ENCODE measurements around the gene LDHAL6B.
"Not testable (repeated sequence)": the region's sequence is repeated elsewhere in the genome, so short reads cannot be mapped to it uniquely, and the experiment has no call there.

The LDHAL6B gene

GRCh38 chr15:59206623-59207183 is at the start of gene LDHAL6B:
LDHAL6B (plus strand) TSS chr15:59206843; CDS start chr15:59206941, 98 bp downstream.
- DNase-seq: no peak

DNA sequence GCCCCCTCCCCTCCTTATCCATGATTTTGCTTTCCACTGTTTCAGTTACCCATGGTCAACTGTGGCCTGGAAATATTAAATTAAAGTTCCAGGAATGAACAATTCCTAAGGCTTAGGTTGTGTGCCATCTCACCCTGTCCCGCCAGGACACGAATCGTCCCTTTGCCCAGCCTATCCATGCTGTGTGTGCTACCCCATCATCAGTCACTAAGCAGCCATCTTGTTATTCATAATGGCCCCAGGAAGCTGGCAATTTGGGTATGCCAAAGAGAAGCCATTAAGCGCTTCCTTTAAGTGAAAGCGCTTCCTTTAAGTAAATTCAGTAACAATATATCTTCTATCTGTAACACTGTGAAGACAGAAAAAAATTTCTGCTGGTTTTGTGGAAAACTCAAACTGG is 49.2 kb upstream of the LDHAL6B start:
- no peak for DNase-seq

DNA sequence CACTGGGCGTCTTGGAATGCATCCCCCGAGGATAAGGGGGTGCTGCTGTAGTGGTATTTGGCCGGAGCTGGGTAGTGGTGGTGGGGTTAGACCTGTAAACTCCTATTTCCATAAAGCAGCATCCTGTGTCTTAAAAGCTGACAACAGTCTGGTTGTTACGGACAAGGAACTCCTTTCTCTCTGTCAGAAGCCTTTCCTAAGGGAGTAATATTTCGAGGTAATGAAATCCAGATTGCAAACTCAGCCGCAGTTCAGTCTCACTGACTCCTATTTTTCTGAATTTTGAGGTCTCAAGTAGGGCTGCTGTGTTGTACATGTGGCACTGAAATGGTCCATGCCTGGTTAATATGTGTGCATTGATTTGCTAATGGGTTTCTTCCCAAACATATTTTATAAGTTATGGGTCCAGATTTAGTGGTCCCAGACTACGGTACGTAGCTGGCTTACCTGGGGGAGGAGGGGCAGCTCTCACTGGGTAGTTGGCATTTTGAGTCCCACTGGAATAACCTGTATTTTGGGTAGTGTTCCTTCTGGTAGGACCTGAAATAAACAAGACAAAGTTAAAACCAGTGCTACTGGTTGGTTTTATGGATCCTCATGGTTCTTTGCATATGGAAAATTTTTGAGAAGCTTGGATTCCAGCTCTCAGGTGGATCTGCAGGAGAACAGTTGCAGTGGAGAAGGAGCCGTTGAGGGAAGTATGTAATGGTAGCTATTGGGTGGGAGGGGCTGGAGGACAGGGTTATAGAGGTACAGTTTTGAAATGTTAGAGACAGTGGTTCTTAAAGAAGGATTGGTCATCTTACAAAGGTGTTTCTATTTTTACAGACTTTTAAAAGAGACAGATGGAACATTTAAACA is 48.6 kb upstream of the LDHAL6B start:
- no peak for DNase-seq

DNA sequence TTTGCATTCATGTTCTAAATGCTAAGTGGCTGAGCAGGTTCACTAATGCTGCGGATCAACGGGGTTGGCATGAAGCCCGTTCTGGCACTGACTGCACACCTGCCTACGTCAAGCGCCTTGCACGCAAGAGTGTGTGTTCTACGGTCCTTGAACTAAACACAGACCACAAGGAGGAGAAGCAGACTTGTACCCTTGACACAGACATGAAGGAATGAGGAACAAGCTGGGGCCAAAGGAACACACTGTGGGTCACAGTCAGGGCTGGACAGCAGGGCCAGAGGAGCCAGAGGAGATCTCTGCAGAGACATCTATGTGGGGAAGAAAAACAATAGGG is 48.0 kb upstream of the LDHAL6B start:
- no peak for DNase-seq

- no peak for DNase-seq
These were observed 47.4 kb upstream of the LDHAL6B start for GRCh38 chr15:59159210-59159609.

- DNase-seq: peak; percentile 59
These were observed 45.6 kb upstream of the LDHAL6B start for GRCh38 chr15:59160880-59161593.

GRCh38 chr15:59162080-59162479 is 44.6 kb upstream of the LDHAL6B start:
- not testable (repeated sequence) for DNase-seq

GRCh38 chr15:59165726-59166125 is 40.9 kb upstream of the LDHAL6B start:
- DNase-seq: no peak

- DNase-seq: no peak
These were observed 40.5 kb upstream of the LDHAL6B start for GRCh38 chr15:59166166-59166565.

DNA sequence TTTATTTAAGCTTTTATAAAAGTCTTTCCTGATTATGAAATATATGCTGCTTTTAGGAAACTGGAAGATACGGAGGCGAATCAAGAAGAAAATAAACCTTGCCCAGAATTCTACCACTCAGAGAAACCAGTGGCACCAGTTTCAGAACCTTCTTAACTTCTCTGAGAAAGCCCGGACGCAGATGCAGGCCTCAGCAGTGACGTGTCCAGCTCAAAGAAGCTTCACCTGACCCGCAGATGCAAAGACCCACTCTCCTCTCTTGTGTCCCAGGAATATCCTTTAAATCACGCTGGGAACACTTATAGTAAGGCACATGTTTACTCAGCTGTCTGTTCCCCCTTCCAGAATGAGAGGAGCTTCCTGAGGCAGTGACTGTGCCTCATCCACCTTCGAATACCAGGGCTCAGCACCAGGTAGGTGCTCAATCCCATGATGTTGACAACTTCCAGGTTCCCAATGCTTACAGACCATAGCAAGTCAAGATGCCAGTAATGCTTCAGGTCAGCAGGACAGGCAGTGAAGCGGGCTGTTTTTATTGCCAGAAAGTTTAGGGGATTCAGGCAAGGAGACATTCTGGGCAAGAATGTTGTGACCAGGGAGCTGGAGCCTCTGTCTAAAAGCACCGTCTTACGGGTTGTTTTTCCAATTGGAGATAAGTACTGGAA is 39.9 kb upstream of the LDHAL6B start:
- no peak for DNase-seq

DNA sequence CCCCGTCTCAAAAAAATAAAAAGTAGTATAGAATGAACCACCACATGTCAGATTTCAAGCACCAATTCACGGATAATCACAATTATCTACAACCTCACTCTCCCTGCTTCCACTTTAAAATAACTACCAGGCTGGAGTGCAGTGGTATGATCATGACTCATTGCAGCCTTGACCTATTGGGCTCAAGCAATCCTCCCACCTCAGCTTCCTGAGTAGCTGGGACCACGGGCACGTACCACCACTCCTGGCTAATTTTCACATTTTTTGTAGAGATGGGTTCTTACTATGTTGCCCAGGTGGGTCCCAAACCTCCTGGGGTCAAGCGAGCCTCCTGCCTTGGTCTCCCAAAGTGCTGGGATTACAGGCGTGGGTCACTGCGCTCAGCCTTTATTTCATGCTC is 38.1 kb upstream of the LDHAL6B start:
- no peak for DNase-seq

GRCh38 chr15:59169251-59169708 is 37.4 kb upstream of the LDHAL6B start:
- DNase-seq: no peak

DNA sequence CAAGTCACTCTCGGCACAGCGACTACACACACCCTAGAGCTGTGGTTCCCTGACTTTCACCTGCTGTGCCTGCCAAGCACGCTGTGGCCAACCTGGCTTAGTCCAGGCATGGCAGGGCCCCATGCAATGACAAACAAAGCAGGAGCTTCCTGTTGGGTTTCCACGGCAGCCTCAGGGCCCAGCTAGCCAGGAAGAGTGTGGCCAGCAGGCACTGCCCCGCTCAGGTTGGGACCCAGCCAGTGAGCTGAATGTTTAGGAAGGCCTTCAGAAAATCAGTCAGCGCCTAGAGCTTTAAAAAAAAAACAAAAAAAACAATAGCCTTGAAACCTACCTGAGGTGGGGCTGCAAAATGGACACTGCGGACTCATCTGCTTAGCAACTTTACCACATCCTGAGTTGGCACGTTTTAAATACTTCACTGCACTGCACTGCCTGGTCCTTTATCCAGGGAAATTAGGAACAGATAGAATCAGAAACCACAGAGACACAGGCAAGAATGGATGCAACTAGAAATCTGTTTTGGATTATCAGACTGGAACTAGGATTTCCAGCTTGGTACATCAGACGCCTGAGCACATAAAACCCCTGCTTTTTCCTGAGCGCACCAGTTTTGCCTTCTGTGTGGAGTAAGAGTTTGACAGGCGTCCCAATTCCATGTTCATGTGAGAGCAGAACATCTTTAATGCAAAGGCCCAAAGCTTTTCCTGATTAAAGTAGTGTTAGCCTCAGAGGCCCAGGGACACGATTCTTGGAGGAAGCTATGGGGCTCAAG is 36.2 kb upstream of the LDHAL6B start:
- no peak for DNase-seq

DNA sequence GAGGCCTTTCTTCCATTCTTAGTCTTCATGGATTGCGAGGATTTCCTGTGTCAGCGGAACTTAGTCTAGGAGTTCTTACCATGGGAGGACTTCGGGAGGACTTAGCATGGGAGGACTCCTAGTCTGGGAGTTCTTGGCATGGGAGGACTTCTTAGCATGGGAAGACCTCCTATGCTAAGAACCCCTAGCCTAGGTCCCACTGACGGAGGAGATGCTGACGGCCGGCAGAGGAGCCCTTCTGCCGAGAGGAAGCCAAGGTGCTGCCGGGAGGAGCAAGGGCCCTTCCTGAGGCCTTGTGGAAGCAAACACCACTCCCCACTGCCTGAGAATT is 35.6 kb upstream of the LDHAL6B start:
- no peak for DNase-seq

DNA sequence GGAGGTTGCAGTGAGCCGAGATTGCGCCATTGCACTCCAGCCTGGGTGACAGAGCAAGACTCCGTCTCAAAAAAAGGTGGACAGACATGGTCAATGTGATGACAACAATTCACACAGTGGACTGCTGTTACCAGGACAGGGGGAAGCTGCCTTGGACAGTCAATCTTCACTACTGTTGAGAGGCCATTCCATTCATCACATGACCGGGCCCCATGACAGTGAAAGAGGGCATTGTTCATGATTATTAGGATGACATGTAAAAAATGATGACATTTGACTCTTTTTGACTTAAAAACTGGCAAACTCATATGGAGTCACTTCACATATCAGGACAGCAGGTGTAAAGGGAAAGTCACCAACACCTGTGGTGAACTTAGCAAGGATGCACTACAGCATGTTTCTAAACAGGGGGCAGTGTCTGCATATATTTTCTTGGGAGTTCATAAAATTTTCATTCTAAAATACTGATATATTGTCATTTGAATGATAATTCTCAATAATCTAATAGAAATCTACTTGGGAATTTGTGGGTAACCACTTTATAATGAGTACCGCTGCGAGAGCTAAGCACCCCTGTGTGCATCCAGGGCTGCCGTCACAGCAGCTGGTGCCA is 34.2 kb upstream of the LDHAL6B start:
- DNase-seq: no peak

GRCh38 chr15:59173194-59173593 is 33.4 kb upstream of the LDHAL6B start:
- DNase-seq: no peak

DNA sequence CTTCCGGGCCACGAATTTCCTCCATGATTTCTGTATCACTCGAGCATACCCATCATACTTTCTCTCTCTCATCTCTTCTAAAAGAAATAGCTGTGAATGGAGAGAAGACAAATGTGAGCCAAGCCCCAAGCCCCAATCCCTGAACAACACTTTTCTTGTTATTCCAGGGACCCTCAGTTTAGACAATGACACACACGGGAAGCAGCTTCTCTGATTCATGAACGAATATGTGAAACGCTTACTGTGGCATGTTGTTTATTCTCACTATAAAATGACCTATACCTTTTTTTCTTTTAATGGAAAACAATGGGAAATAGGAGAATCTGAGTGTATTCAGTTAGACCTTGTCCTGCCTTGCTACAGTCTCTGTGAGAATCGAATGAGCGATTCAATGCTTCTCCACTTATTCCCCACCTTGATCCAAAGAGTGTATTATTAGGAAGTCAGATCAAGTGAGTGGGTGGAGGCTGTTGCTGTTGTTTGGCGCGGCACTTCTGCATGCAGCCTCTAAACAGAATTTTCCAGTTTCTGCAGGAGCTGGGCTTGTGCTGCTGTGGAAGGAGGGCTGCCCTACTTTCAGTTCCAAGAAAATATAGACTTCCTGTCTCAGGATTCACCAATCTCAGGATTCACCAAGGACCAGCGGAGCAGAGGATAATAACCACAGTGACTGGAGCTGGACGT is 32.4 kb upstream of the LDHAL6B start:
- no peak for DNase-seq

DNA sequence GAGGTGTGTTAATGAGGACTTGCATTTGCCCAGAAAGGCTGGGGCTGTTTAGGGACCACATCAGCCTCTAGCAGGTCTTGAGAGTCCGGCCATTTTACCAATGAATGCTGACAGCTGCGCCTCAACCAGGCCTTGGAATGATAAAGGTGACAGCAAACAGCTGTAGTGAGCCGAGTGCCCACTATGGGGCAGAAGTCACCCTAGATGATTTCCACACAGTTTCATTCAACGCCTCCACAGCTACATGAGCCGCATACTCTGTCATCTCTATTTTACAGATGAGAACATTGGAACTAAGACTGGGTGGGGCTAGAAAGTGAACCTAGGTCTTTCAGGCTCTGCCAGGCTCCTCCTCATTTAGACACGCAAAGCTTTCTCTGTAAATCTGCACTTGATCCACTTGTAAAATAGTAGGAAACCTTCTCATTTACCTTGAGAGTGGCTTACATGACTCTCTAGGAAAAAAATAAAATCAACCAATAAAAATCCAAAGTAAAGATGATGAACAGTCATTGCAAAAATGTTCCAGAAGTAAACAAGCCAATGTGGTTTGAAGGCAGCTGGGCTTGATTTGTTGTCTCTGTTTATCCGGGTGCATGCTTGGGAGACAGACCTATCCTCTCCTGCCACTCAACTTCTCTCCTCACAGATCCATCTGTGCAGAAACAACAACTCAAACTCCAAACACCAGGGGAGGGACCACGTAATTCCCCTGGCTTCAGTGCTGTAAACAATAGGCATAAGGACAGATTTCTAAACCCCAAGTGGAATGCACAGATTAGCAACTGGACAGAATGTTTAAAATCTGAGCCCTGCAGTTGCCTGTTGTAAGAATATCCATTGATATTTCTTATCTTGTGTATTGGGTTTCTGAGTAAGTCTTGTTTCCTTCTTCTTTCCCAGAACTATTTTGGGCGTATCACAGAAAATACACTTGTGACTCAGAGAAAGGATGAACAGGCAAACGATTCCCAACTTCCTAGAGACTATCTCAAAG is 31.5 kb upstream of the LDHAL6B start:
- peak; percentile 54 for DNase-seq

DNA sequence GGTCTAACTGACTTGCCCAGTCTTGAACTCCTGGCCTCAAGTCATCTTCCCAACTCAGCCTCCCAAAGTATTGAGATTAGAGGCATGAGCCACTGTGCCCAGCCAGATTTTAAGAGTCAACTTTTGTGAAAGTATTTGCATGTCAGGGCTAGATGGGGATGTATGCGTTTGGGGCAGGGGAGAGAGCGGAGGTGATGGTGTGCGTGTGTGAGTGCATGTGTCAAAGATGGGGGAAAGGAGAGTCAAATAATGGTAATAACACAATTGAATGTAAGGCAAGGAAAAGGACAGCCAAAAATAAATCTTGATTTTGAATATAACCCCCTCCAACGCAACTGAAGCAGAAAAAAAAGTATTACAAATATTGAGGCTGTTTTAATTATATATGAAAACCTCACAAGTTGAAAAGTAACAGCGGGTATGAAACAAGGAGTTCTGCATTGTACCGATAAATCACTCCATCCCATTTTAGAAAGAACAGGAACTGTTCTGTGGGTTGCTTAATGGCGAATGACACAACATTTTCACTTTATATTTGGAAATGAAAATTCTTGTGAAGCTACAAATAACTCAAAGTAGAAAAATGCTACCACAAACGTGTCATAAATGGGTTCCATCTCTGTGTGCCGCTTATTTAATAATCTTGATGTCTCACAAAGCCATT is 29.9 kb upstream of the LDHAL6B start:
- no peak for DNase-seq

DNA sequence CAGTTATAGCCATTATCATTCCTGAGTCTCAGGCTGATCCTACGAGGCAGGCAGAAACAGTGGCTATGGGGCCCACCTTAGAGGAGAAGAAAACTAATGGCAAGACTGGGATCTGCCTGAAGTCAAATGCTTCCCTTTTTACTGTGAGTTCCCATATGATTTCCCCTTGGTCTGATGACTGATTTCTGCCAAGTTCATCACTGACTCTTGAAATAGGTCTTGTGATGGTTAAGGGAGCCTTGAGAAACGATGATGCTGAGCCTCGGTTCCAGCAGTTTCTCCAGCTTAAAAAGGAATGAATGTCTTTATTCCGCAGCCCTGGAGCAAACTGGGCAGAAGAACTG is 29.4 kb upstream of the LDHAL6B start:
- DNase-seq: no peak
